GM18499 (cell line): ENCODE results near the gene CEP83.
"Not testable (repeated sequence)": the region's sequence is repeated elsewhere in the genome, so short reads cannot be mapped to it uniquely, and the experiment has no call there.

Experiments
- ATAC-seq: cut with Tn5 transposase; IDR thresholded peaks from one replicate; pipeline ENCODE4 v1.9.1; 2021; ENCODE audit warnings: moderate number of reproducible peaks; ENCODE audit not compliant: insufficient read depth, unreplicated experiment

The CEP83 gene

DNA sequence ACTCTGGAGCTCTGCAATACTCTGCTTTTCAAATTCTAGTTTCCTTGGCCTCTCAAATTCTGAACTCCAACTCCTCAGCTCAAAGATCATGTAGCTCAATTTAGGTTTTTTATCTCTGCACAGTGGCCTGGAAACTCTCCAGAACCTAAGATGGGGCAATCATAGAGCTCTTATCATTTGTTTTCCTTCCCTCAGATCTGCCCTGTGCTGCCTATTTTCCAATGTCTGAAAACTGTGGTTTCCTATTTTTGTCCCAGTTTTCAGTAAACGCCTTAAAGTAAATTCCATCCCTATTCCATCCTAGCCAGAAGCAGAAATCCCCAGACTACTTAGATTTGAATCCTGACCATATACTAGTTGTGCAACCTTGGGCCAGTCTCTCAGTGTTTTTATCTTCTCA is 73.2 kb downstream of the CEP83 start:
- ATAC-seq, result no peak

DNA sequence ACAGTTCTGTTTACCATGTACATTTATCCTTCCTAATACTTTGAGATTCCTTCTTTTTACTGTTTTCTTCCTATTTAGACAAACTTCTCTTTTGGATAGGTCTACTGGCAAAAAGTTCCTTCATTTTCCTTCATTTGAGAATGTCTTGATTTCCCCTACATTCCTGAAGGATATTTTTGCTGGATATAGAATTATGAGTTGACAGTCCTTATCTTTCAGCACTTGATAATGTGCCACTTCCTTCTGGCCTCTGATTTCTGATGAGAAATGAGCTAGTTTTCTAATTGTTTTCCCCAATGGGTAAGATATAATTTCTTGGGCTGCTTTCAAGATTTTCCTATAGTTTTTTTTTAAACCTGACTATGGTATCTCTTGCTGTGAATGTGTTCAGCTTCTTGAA is 75.6 kb downstream of the CEP83 start:
- no peak for ATAC-seq

DNA sequence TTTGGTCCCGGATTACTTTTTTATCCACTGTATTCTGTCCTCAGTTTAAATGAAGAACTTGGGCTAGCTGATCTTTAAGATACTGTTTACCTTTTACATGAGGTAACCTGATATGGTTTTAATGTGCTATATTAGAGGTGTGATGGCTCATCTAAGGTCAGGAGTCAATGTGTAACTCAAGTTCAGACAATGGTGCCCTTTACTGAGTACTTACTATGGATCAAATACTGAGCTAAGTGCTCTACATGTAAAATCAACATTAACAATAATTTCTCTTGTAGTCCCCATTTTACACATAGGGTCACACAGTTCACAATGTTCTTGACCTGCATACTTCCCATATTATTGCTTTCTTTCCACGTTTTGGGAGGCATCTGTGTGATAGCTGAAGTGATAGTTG is 79.2 kb downstream of the CEP83 start:
- ATAC-seq, result no peak

DNA sequence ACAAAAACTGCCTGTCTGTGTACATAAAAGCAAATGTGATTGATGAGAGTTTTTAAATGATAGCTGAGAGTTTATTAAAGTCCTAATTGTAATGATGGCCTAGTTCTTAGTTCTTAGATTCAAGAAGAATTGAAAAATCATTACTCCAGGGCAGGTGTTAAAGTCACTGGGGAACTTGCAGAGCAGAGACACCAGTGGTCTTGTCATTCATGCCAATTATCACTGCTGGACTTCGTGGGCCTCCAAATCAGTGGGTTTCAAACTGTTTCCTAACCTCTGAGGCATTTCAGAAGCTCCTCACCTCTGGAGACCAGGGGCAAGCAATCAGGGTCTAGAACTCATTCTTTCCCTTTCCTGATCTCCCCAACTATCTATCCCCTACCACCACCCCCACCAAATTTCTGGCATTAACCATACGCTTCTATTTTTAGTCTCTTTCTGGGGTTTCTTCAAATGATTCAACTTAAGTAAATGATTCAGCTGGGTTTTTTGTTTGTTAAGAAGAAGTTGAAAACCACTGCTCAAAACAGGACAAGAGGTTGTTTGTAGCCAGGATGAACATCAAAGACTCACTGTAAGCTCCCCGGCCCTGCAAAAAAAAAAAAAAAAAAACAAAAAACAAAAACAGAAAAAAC is 80.1 kb downstream of the CEP83 start:
- ATAC-seq, result no peak

DNA sequence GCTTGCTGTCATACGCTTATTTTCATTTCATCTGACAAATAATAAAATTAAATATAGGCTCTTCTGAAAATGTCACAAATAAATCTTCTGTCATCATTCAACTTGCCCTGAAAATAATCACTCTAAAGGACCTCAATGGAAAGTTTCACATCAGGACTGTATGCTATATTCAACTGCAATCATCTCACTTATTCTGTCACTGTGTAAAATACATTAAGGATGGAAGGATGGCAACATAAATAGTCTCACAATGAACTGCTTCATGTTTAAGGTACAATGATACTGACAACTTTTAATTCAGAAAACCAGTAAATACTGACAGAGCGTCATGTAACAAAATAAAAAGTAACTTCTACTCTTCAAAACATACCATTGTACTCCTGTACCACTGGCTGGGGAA is 82.1 kb downstream of the CEP83 start:
- ATAC-seq, result no peak

DNA sequence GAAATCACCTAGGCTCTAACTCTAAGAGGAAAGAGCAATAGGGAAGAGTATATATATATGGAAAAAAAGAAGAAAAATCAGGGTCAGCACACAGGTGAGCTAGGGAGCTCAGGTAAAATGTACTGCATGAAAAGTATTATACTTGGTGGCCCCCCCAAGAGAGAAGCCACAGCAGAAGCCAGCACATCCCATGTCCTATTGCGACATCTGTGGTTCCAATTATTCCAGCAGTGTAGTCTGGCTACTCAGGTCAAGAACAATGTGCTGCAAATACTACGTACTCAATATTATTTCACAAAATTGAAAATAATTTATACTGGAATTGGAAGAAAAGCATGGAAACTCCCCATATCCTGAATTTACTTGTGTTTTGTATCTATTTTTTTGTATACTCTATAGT is 85.5 kb downstream of the CEP83 start:
- no peak for ATAC-seq

DNA sequence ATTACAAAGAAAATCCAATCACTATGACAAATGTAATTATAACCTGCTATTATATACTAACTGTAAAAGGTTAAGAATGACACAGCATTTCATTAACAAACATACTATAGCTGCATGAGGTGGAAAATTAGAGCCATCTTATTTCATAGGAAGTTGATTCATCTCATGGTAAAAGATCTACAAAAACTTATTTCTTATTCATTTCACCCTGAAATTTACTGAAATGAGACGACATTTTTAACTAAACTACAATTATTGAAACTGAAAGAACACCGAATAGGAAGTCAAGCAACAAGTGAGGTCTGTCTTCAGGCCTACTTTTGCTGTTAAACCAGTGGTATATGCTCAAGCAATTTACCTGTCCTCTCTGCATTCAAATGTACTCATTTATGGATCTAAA is 87.2 kb downstream of the CEP83 start:
- no peak for ATAC-seq

DNA sequence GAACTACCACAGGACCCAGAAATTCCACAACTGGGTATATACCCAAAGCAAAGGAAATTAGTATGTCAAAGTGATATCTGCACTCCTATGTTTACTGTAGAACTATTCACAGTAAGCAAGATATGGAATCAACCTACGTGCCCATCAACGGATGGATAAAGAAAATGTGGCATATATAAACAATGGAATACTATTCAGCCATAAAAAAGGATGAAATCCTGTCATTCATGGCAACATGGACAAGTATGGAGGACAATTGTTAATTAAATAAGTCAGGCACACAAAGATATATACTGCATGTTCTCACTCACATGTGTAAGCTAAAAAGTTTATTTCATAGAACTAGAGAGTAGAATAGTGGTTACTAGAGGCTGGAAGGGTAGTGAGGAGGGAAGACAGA is 97.0 kb downstream of the CEP83 start:
- no peak for ATAC-seq

DNA sequence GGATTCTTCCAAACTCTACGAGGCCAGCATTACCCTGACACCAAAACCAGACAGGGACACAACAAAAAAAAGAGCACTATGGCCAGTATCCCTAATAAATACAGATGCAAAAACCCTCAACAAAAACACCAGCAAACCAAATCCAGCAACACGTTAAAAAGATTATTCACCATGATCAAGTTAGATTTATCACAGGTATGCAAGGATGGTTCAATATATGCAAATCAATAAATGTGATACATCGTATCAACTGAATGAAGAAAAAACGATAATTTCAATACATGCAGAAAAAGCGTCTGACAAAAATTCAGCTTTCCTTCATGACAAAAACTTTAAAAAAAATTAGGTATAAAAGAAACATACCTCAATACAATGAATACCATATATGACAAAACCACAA is 99.9 kb downstream of the CEP83 start:
- no peak for ATAC-seq

DNA sequence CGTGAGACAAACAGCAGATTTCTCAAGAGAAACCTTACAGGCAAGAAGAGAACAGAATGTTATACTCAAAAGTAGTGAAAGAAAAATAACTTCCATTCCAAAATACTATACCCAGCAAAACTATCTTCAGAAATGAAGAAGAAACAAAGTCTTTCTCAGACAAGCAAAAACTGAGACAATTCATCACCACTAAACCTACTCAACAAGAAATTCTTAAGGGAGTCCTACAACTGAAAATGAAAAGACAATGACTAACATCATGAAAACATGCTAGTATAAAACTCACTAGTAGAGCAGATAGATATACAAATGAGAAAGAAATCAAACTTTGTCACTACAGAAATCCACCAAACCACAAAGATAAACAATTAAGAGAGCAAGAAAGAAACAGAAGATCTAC is 106.5 kb downstream of the CEP83 start:
- ATAC-seq, result no peak

DNA sequence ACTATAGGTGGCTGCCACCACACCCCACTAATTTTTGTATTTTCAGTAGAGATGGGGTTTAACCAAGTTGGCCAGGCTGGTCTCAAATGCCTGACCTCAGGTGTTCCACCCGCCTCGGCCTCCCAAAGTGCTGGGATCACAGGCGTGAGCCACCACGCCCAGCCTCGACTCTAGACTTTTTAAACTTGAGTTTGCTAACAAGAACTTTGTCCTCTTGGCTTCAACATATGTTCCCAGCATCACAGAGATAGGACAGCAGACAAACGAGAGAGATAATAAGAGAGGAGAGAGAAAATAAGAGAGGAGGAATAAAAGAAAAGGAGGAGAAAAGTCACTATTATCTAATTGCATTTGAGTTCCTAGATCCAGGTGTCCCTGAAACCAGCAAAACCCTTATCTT is 119.1 kb downstream of the CEP83 start:
- ATAC-seq, result no peak

DNA sequence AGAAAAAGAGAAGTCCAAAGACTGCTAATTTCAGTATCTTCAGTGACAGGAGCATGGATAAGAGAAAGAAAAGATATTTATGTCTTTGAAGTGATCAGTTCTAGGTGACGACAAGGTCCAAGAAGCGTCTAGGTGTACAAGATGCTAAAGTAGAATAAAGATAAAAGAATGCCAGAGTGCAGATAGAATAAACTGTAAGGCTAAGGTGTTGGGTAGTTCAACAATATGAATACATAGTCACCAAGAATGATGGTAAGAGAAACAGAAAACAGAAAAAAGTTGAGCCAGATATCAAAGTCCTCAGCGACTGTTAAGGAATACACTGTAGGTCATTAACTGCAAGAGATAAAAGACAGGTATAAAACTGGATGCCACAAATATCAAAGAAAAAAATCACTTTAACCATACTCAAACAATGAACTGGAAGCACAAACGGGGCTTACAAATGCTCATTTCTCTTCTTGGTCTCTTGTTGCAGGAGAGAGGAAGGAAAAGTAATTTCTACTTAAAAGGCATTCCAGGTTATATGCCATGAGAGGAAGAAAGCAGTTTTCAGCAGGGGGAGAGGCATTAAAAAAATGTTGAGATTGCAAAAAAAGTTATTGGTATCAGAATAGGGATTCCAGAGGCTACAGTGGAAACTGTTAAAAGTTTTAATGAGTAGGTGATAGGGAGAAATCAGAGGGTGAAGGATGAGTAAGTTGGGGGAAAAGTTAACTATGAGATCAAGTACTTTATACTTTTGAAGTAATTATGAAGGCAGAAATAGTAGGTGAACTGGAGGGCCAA is 121.5 kb downstream of the CEP83 start:
- ATAC-seq, result no peak

DNA sequence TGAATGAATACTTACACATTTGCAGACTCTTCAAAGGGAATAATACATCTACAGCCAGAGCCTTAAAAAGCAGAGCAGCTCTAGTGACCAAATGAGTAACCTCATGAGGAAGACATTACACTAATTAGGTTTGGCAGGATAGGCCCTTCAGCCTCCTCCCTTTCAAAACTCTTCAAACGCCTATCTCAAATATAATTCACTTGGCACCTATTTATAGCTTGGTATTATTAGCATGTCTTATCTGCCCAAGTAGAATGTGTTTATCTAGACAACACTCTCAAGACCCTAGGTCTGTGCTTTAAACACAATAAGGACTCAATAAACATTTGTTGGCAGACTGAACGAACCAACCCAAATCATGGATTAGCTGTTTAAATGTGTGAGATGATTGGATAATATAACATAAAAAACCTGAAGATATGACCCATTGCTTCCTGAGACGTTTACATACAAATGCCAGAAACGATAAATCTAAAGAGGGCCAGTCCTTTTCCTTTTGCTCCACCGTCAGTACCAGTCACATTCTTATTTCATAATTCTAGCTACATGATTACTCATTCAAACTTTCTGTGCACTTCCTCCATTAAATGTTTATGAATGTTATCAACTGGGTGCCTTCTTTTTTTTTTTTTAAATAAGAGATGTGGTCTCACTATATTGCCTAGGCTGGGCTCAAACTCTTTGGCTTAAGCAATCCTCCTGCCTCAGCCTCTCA is 123.3 kb downstream of the CEP83 start:
- ATAC-seq, result no peak

DNA sequence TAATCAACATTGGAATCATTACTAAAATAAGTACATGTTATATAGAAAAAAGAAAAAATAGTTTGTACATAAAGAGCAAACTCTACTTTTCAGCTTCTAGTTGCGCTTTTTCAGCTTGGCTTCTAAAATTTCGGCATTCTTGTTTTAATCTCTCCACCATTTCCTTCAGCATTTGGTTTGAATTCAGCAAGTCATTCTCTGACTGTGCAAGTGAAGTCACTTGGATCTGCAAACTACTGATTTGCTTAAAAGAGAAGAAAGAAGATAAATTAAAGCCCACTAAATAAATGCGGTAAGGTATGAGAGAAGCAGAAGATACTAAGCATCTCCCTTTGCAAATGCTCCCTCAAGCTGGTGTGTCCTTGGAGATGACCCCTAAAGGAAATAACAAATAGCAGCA is 126.3 kb downstream of the CEP83 start:
- no peak for ATAC-seq

DNA sequence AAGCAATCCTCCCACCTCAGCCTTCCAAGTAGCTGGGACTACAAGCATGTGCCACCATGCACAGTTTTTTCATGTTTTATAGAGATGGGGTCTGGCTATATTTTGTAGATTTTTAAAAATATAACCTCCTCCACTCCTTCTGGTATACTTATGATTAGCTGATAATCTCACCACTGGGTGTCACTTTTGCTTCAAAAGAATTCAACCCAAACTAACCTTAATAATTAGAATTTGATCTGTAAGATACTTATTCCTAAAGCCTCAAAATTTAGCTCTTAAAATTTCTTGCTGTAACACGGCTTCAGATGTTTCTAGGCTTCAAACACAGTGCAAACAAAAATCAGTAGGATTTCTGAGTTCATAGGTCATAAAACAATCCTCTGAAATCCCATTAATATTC is 130.3 kb downstream of the CEP83 start:
- ATAC-seq, result no peak

DNA sequence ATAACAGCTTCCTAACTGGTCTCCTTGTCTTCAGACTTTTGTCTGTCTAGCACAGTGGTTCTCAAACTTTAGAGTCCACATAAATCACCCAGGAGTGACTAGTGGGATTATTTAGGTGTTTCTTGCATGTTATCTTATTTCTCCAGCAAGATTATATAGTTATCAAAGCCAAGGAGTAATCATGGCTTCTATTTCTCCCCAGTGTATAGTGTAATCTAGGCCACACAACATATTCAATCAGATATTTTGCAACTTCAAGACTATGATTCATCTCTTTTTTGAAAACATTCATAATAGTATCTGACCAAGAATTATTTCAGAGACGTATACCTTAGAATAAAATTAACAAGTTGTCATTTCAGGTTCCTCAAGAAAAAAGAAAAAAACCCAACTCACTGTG is 131.9 kb downstream of the CEP83 start:
- ATAC-seq, result no peak

DNA sequence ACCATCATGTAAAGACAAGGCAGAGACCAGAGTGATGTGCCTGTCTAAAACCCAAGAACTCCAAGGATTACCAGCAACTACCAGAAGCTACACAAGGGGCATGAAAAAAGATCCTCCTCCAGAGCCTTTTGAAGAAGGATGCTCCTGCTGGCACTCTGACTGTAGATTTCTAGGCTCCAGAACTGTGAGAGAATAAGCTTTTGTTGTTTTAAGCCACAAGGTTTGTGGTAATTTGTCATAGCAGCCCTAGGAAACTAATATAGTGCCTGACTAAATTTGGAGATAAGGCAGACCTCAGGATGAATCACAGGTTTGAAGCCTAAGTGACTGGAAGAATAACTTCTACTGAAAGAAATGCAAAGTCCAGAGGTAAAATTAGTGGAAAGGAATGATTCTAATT is 132.9 kb downstream of the CEP83 start:
- ATAC-seq, result no peak

DNA sequence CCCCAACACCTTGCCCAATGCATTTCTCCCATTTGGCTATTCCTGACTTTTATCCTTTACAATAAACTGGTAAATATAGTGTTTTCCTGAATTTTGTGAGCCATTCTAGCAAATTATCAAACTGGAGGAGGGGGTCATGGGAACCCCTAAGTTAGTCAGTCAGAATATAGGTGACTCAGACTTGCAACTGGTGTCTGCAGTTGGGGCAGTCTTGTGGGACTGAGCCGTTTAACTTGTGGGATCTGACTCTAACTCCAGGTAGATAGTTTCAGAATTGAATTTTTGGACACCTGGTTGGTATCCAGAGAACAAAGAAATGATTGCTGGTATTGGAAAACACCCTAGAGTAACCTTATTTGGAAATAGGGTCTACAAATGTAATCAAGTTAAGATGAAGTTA is 133.4 kb downstream of the CEP83 start:
- no peak for ATAC-seq

DNA sequence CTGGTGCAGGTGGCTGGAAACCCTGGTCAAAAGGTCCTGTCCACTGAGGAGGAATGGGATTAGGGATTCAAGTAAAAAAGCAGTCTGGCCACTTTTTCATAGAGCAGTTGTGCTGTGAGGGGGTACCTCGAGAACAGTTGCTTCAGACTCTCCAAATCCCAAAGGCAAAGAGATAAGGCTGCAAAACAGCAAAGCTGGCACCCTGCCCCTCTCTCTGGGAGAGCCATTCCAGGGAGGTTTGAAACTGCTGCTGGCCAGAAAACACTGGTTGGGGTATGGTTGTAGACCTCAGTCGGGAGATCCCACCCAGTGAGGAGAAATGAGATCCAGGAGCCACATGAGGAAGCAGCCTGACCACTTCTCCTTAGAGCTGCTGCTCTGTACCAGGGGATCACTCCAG is 137.3 kb downstream of the CEP83 start:
- ATAC-seq, result no peak

DNA sequence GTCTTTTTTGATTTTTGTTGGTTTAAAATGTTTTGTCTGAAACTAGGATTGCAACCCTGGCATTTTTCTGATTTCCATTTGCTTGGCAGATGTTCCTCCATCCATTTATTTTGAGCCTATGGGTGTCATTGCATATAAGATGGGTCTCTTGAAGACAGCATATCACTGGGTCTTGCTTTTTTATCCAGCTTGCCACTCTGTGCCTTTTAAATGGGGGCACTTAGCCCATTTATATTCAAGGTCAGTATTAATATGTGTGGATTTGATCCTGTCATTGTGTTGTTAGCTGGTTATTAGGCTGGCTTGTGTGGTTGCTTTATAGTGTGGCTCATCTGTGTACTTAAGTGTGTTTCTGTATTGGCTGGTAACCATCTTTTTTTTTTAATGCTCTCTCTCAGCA is 139.6 kb downstream of the CEP83 start:
- no peak for ATAC-seq

DNA sequence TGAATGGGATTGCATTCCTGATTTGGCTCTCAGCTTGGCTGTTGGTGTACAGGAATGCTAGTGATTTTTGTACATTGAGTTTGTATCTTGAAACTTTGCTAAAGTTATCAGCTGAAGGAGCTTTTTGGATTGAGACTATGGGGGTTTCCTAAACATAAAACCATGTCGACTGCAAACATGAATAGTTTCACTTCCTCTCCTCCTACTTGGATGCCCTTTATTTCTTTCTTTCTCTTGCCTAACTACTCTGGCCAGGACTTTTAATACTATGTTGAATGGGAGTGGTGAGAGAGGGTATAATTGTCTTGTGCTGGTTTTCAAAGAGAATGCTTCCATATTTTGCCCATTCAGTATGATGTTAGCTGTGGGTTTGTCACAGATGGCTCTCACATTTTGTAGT is 141.5 kb downstream of the CEP83 start:
- ATAC-seq, result peak; percentile 81

DNA sequence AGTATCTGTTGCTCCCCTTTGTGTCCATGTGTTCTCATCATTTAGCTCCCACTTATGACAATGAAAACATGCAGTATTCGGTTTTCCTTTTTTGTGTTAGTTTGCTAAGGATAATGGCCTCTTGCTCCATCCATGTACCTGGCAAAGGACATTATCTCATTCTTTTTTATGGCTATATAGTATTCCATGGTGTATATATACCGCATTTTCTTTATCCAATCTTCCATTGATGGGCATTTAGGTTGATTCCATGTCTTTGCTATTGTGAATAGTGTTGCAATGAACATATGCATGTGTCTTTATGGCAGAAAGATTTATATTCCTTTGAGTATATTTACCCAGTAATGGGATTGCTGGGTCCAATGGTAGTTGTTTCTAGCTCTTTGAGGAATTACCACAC is 143.1 kb downstream of the CEP83 start:
- ATAC-seq, result not testable (repeated sequence)
